NCI-H226 (cell line): ENCODE data around the gene WWOX.
"Not testable (repeated sequence)": the region's sequence is repeated elsewhere in the genome, so short reads cannot be mapped to it uniquely, and the experiment has no call there.

Experiments used
- DNase-seq: peaks from one replicate; pipeline ENCODE4 v3.0.0-alpha.2; 2015

WWOX gene

DNA sequence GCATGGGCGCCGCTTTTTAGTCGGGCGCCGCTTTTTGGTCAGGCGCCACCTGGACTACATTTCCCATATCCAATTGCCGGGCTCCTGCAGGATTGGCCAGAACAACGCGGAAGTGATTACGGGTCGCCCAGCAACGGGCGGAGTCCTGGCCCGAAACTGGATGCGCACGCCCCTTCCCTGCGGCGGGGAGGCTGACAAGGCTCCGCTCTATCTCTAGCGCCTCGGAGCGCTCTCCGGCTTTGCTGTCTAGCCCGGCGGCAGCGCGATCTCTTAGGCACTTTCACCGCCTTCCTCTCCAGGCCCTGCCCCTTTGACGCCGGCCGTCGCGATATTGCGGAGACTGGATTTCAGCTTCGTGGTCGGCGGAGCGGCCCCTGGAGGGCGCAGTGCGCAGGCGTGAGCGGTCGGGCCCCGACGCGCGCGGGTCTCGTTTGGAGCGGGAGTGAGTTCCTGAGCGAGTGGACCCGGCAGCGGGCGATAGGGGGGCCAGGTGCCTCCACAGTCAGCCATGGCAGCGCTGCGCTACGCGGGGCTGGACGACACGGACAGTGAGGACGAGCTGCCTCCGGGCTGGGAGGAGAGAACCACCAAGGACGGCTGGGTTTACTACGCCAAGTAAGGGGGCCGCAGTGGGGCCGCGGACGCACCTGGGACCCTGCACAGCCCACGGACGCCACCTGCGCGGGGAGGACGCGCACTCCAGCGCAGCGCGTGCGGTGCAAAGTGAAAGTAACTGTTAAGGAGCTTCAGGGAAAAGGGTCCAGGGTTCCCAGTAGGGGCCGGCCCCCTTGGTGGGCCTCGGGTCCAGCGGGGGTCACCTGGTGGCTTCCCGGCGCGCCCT lies at the start of gene WWOX:
TSS of gene WWOX (plus strand) at position 384 of the 841 bp plus-strand sequence.
- peak; percentile 99 for DNase-seq

DNA sequence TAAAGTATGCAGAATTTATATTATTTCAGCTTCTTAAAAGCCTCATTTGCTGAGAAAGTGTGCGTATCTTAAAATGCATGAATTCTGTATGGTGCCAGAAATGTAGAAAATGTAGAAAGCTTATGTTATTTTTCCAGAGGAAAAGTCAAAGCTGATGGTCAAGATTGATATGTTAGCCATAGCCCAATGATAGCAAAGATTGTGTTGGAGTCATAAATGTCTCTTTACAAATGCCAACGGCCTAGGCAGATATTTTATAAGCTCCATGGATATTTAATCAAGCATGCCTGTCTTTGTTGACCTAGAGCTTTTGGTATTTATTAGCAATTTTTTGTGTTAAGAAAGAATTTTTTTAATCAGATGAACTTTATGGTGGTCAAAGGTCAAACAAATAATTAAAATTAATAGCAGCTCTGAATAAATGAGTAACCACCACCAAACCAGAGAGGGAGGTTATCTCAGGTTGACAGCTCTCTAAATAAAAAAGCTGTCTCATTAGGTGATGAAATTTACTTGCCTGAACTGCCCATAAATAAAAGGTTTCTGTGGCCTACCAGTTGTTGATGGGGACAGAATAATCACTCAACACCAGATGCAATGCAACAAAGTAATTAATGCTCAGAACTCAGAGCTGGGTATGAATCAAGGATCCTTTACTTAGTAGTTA lies 48.6 kb upstream of the WWOX start:
- no peak for DNase-seq

DNA sequence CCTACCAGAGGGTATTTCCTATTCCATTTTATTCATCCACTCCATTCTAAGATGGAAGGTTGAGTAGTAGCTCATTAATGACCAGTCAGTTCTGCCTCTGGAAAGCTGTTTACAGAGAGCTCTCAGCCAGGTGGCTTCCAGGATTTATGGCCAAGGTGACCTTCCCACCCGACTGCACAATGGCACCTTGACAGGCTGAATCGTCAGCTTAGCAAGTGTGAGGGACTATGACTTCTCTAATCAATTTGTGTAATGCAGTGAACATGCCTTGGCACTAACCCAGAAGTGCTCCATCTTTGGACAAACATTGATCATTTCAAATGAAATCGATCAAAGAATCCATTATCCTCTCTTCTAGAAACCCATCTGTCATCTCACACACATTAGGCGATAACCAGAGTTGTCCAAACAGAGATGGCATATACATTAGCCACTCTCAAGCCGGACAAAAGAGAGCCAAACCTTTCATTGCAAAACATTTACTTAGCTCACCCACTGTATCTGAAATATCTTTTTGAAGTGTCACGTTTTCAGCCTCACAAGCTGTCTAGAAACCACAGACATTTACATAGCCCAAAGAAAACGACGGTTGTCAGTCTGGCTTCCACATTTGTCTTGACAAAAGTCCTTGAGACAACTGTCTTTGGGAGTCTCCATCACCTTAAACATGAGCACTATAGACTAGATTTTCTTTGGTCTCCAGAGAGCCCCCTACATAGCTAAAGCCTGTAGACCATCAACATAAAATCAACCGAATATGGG lies 41.5 kb upstream of the WWOX start:
- DNase-seq, result no peak

DNA sequence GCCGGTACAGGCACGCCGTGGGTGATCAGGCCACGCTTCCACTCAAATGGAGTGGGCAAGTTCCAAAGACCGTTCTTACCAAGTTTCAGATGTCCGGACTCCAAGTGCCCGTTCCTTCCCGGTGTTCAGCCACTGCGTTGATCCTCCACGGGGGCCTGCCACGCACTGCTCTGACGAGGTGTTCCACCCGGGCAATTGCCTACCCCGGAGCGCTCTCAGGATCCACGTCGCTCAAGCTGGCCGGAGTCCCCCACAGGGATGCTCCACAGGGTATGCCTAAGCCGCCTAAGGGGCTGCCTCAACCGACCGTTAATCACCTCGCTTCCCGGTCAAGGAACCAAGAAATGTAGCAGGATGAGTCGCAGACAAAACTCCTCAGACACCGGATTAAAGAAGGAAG lies 39.6 kb upstream of the WWOX start:
- DNase-seq, result not testable (repeated sequence)

DNA sequence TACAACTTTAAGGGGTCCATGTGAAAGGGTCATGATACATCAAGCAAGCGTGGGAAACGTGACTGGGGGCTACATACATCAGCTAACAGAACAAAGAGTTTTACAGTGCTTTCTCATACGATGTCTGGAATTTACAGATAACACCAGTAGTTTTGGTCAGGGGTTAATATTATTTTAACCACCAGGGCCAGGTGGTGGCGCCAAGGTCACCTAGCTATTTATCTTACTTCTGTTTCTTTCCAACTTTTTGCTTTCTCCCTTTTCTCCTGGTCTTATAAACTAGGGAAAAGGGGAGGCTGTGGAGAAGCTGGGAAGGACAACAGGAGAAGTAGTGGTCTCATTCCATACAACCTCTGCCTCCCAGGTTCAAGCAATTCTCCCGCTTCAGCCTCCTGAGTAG lies 39.2 kb upstream of the WWOX start:
- DNase-seq, result no peak

DNA sequence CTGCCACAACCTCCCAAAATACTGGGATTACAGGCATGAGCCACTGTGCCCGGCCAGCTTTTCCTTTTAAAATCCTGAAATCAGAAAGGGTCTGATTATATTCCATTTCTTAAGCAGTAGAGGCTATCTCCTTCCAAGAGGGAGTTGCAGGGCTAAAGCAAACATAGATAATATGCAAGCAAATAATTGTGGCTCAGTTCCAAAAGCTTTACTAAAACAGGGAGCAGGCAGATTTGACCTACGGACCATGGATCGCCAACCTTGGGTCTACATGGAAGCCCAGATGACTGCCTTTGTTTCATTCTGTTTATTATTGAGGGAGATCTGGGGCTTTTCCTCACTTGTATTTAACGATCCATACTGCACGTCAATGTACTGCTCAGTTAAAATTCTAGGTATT lies 38.6 kb upstream of the WWOX start:
- no peak for DNase-seq

DNA sequence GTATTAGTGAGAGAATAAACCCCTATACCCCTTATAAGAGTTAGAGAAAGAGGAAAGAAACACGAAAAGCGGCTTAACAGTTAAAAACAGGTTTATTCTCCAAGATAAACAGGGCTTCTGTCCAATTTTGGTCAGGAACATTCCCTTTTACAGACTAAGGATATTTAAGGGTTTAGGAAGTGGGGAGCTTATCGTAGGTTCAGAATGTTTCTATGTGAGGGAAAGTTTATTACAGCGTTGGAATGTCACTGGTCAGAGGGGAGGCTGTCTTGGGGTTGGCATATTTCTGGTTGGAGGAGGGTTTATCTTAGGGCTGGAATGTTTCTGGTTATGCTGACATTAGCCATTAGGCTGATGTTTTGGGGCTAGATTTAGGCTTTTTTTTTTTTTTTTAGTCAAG lies 34.1 kb upstream of the WWOX start:
- DNase-seq, result no peak

DNA sequence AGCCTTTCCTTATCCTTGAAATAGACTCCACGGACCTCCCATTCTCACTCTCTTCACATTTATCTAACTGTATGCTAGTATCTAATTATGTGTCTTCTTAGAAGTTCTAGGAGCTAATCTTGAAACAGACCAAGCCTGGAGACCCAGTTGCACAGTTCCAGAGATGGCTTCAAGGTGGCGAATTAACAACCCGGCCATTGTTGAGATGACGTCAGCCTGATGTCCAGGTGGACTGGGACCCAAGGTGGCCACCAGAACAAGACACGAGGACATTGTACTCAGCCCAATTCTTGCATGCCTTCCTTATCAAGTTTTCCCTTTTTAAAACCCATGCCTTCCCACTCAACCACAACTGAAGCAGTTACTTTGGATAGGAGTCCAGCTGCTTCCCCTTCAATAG lies 29.5 kb upstream of the WWOX start:
- DNase-seq, result no peak

DNA sequence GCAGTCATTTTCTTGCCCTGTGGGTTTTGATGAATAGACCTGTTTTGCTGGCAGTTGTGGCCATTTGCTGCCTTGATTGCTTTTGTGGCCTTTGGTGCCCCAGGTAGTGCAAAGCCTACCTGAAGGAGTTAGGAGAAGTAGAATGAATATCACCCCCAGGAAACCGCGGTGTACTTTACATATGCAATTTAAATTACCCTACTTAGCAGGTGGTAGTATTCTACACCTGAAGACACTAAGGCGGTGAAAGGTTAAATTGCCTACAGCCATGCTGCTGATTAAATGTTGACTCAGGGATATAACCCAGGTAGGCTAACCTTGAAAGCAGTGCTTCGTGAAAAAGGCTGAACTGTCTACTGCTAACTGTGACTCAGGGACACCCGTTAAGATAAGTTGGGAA lies 27.2 kb upstream of the WWOX start:
- DNase-seq, result no peak

DNA sequence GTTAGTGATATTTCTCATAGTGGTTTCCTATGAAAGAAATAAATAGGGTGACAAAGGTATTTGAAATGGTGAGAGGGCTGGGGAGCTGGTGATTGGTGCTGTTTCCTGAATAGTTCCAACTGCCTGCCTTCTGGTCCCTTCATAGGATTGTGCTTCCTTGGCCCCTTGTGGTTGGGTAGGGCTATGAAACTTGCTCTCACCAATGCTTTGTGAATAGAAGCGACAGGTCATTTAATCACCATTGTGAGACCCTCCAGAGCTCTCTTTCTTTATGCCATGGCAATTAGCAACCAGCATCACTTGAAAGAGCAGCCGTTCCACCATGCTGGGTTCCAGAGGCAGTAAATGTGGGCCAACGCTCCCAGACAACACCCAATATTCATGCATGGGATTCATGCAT lies 23.7 kb upstream of the WWOX start:
- DNase-seq, result no peak

DNA sequence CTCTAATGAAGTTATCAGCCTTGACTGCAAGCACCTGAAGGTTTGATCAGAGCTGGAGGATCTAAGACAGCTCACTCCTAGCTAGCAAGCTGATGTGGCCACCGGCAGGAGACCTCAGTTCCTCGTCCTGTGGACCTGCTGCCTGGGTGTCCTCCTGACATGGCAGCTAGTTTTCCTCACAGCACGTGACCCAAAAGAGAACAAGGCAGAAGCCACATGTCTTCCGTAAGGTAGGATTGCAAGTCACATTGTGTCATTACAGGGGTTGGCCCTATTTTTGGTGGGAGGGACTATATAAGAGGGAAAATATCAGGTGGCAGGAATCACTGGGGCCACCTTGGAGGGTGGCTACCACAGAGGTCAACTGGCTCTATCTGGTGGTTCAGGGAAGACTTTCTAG lies 18.1 kb upstream of the WWOX start:
- DNase-seq, result no peak

DNA sequence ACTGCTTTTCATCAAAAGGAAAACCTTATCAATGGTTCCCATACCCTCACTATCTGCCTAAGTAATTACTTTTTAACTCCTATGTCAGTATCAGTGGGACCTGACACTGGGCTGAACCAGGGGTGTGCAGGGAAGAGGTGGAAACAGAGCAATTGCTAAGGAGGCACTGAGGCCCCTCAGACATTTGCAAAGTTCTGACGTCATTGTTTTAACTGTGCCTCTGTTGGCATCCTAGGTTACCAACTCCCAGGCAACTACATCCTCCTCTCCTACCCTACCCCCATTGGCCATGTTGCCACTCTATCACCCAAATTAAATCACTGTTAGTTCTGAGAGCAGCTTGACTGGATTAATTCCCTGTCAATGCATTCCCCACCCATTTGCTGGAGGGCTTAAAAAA lies 8.0 kb upstream of the WWOX start:
- DNase-seq, result no peak

DNA sequence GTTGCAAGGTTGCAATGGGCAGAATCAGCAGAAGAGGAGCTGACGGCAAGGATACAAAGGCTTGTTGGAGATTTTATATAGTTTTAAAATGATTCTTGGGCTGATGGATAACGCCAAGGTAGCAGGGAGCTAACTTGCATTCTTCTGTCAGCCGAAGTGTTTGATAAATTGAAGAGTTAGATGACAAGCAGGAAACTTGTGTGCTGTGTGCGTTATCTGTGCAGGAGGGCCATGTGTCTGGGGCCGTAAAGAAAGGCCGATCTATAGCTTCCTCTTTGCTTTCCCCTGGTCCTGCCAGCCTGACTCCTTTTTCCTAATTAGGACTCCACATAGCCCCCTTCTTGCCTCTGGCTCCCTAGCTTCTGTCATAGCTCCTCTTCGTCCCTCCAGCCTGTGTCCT lies 6.7 kb upstream of the WWOX start:
- DNase-seq, result no peak

DNA sequence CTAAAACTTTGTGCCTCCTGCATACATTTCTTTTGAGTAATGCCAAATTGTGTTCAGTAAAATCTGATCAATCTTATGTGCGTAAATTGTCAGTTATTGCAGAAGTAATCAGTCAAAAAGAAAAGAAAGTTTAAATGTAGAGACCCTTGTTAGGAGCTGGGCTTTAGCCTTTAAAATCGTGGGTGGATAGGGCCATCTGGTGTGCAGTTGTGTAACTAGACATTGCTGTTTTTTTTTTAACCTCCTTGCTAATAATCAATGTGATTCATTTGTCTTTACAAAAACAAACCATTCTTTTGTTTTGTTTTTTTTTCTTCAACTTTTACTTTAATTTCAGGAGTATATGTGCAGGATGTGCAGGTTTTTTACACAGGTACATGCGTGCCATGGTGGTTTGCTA lies 5.3 kb upstream of the WWOX start:
- no peak for DNase-seq

DNA sequence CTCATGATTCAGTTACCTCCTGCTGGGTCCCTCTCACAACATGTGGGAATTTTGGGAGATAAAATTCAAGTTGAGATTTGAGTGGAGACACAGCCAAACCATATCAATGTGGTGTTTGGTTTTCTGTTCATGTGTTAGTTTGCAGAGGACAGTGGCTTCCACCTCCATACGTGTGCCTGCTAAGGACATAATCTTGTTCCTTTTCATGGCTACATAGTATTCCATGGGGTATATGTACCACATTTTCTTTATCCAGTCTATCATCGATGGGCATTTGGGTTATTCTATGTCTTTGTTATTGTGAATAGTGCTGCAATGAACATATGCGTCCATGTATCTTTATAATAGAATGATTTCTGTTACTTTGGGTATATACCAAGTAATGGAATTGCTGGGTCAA lies 4.5 kb upstream of the WWOX start:
- DNase-seq, result no peak

DNA sequence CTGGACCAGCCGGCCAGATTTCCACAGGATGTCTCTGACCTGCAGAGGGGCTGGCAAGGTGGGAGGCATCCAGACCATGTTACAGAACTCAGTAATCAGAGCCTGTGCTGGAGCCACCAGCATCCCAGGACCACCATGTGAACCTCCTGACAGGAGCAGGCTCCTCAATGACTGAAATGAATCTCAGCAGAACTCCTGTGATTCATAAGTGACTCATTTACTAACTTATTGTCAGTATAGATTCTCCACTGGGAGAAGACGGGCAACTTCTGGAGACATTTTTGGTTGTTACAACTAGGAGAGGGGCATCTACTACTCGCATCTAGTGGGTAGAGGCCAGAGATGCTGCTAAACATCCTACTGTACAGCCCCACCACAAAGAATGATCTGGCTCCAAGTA lies 3.1 kb upstream of the WWOX start:
- no peak for DNase-seq

DNA sequence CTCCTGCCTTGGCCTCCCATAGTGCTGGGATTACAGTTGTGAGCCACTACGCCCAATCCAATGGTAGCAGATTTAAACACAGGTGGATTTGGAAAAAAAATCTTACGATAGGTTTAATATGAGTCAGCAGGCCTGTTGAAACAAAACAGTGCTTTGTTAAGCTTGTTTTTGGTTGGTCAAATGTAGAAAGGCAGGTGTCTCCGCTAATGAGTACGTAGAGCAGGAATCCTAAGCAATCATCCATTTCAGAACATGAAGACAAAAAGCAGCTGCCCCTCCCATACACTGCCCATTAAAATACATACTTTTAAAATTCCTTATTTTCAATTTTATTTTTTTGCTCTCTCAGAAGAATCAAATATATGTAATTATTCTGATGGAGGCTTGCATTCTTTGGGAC lies 1.9 kb upstream of the WWOX start:
- no peak for DNase-seq

DNA sequence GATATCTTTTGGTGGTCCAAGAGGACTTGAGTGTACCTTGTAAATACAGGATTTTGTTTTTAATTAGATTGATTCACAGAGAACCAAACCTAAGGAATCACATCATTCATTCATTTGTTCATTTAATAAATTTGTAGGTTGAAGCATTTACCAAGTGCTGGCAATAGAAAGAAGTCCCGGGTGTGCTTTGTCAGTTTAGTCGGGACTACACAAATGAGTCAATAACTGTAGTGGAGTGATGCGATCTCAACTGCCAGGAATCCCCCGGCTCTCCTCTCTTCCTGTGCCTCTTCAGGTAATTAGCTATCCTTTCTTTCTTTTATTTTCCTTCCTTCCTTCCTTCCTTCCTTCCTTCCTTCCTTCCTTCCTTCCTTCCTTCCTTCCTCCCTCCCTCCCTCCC lies 1.4 kb upstream of the WWOX start:
- DNase-seq, result no peak

DNA sequence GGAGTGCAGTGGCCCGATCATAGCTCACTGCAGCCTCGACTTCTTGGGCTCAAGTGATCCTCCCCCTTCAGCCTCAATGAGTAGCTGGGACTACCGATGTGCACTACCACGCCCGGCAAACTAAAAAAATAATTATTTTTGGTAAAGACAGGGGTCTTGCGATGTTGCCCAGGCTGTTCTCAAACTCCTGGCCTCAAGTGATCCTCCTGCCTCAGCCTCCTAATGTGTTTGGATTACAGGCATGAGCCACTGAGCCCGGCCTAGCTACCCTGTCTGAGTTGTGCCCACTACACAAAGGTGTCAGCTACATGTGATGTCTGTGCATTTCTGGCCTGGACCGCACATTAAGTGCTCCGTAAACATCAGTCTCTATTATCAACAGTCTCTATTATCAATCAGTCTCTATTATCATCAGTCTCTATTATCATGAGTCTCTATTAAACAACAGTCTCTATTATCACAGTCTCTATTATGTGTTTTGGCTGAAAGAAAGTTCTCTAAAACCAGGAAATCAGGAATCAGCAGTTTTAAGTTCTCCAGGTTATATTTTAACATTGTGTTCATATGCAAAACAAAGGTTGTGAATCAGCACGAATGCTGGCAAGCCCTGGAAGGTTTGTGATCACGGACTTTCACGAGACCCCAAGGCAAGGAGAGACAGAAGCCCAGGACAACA lies 721 bp upstream of the WWOX start:
- DNase-seq, result no peak

DNA sequence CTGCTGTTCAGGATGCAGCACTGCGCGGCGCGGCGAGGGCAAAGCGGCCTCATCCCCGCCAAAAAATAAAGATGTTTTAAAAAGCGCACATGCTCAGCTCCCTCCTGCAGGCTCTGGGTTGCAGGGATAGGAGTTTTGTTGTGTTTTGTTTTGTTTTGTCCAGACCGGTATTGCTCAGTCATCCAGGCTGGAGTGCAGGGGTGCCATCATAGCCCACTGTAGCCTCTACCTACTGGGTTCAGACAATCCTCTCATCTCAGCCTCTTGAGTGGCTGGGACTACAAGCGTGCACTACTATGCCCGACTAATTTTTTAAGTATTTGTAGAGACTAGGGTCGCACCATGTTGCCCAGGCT lies 636 bp downstream of the WWOX start:
- DNase-seq, result no peak

DNA sequence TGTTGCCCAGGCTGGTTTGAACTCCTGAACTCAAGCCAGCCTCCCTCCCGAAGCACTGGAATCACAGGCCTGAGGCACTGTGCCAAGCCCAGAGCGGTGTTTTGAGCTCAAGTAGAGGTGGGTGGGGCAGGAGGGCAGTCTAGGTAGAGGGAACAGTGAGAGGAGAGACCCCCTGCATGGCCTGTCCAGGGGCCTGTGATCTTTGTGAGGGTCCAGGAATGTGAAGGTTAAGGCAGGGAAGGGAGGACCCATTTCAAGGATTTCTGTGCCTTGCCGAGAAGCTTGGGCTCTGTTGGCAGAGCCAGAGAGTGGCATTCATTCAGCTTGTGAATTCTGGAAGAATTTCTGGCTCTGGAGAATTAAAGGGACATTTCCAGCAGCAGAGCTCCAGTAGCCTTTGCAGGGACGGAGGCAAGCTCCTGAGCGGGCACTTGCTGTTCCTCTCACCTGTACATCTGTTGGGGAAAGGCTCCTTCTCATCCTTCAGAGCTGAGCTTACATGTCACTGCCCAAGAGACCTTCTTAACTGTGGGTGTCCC lies 2.7 kb downstream of the WWOX start:
- DNase-seq, result no peak

DNA sequence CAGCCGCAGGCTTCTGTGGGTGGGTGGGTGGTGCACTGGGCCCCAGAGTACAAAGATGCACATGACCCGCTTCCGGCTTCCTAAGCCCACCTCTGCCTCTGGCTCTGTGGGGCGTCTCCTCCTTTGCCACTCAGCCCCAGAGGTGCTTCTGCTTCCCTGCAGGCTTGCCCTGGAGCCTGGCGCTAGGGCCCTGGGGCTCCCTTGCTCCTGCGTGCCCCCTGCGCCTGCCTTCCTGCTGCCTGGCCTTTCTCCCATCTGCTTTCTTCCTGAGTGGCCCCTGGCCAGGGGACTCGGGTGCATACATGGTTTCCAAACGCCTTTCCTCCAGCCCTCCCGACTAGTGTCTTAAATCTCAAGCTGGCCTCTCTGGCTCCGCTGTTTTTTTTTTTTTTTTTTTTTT lies 3.4 kb downstream of the WWOX start:
- no peak for DNase-seq

DNA sequence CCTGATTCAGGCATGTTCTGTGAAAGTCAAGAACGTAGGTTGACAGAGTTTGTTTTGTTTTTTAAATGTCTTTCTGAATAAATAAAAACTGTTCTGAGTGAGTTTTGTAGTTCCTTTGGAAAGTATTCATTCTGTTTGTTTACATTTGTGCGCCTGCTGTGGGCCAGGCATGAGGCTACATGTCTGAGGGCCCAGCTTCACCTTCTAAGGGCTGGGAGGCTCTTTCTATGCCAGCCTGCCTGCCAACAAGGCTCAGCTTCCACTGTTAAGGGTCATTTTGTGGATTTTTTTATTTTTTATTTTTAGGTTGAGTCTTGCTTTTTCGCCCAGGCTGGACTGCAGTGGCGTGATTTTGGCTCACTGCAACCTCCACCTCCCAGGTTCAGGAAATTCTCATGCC lies 6.1 kb downstream of the WWOX start:
- DNase-seq, result no peak
